GM19043 (cell line): Measurements from ENCODE around the gene KIAA0319L.

Experiments used
- ATAC-seq: cut with Tn5 transposase; IDR thresholded peaks from one replicate; pipeline ENCODE4 v1.9.1; 2021; ENCODE audit warnings: low read depth; ENCODE audit not compliant: unreplicated experiment

Gene KIAA0319L

DNA sequence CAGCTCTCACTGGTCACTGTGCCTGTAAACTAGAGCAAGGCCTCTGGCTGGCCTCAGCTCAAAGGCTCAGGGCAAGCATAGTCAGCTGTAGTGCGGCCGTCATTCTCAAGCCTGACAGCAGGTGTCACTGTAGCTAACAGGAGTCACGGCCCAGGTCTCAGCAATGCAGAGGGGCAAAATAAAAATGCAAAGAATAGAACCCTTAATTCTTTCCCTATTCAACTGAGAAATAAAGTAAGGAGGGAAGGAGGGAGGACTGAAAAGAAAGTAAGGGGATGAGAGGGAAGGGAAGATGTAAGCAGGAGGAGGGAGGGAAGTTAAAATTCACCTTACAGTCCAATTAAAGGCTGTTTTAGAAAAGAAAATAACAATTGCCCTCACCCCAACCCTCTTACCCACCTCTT, 106.1 kb downstream of the KIAA0319L start:
- ATAC-seq, result no peak

DNA sequence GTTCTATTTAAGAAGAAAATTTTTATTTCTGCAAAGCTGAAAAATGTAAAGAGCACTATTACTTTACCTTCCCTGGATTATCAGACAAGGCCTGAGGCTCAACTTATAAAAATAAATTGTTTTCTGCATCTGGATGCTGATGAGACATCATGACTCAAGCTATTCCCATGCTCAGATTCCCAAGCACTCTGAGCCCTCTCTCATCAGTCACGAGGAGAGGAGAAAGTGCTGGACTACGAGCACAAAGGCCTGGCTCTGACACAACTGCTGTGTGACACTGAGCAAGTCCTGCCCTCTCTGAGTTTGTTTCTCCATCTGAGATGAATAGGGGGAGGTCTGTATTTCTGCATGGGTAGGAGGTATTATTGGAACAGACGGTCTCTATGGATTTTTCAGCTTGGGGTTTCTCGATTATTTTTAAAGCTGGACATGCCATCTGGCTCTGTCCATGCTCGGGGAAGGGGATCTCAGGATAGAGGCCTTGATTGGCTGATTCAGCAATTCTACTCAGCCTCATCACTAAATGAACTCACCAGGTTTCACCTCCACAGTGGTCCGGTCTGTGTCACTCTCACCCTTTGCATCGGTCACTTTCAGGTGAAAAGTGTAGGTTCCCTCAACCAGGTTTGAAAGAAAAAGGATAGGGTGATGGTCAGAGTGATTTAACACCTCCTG, 107.7 kb downstream of the KIAA0319L start:
- ATAC-seq, result no peak

DNA sequence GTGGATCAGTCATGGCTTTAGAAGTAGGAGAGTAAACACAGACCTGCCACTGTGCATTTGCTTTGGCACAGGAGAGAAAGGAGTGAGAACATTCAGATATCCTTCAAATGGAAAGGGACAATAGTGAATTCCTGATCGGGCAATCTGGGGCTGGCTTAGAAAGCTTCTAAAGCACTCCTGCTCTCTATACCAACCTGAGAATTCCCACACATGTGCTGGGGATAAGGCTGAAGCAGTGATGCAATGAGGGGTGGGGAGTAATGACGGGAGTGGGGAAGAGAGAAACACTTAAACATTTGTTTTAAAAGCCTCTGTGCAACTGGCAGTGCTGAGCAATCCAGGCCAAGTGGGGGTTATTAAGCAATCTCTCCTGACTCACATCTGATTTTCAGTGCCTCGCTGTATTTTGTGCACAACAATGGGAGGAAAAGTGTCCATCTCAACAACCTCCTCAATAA, 108.8 kb downstream of the KIAA0319L start:
- ATAC-seq, result no peak

DNA sequence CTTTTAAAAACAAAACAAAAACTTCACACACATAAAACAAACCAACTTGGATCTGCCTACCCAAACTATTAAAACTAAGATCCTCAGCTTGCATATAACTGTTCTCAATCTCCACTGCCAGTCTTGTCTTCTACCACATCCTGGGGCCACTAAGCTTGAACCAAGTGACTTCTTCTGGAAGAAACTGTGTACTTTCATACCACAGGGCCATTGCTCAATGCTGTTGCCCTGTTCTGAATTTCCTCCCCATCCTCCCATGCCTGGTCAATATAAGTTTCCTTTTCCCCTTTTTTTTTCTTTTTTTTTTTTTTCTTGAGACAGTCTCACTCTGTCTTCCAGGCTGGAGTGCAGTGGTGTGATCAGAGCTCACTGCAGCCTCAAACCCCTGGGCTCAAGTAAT, 109.9 kb downstream of the KIAA0319L start:
- ATAC-seq, result no peak

DNA sequence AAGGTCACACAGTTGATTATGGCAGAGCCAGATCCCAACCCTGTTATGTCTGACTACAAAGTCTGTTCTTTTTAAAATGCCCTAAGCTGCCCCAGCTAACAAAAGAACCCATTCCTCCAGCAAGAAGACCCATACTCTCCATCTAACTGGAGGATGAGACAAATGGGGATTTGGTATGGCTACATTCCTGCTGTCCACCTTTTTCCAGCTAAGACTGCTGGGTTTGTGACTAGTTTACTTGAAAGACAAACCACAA, 112.8 kb downstream of the KIAA0319L start:
- ATAC-seq, result no peak

DNA sequence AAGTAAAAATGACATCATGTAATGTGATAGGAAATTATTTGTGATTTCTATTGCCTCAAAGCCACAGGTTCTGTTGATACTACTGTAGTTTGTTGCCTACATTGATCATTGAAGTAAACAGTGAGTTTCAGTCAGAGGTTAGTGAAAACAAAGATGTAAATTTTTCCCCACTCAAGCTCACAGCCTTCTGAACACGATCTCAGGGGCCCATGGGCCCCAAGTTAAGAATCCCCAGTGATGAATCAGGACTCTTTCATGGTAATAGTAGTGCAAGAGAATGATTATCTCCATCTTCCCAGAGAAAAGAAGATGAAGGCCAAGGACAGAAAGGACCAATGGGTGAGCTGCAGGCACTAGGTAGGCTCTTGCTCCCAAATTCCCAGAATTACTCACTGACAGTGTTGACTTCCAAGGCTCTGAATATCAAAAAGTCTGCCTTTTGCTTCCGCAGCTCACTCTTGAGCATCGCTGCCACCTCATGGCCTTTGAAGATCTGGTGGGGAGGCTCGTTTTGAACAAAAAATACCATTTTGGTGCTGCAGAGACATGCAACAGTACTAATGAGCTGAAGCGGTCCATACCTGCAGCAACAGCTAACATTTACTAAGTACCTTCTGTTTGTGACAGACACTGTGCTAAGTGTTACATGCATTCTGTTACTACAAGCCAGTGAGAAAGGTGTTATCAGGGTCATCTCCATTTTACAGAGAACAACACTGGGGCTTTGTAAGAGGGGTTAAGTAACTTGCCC, 113.3 kb downstream of the KIAA0319L start:
- ATAC-seq, result no peak

DNA sequence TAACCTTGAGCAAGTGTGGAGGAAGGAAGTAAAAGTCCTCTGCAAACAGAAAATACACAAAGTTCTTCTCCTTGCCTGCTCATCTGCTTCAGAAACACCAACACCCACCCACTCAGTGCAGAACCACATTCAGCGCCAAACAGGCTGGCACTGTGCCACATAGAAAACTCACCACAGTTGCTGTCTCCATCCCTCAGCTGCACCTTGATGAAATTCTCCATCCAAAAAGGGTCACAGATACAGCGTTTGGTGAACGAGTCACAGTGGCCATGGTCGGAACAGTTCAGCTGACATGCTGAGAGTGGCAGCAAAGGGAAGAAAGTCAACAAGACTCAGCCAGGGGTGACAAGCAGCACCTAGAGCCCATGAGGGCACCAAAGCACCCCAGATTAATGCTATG, 114.5 kb downstream of the KIAA0319L start:
- ATAC-seq, result no peak

DNA sequence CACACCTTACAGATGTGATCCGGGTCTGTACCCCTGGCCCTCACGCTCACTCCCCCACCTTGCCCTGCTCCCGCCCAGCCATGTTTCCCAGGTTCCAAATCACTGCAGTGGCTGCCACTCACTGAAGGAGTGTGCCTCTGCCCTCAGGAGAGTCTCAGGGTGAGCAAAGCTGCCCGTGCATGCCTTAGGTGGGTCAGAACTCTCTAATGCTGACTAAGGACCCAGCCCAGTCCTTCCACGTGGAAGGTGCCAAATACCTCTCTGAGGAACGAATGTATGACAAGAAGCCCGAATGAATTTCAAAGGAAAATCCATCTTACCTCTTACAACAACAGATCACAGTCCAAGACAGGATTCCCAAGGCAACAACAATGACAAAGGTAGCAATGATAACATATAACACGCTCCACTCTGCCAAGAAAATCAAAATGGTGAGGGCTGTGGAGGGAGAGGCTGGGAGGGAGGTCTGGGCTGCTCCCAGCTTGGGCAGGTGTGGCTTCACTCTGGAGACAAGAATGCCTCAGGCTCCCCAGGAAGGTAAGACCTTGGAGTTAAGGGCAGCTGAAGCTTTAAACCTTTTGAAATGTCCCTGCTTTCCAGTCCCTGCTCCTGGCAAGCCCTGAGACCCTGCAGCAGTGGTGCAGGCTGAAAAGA, 115.2 kb downstream of the KIAA0319L start:
- no peak for ATAC-seq

DNA sequence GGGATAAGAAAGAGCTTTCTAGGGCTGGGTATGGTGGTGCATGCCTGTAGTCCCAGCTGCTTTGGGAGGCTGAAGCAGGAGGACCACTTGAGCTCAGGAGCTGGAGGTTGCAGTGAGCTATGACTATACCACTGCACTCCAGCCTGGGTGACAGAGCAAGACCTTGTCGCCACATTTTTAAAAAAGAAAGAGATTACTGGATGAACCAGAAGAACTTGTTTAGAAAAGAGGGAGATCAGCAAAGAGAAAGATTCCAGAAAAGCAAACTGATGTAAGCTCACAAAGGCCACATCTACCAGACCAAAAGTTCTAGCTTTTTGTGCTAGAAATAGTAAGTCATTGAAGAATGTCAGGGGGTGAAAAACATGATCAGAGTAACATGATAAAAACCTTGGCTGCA, 117.6 kb downstream of the KIAA0319L start:
- no peak for ATAC-seq

DNA sequence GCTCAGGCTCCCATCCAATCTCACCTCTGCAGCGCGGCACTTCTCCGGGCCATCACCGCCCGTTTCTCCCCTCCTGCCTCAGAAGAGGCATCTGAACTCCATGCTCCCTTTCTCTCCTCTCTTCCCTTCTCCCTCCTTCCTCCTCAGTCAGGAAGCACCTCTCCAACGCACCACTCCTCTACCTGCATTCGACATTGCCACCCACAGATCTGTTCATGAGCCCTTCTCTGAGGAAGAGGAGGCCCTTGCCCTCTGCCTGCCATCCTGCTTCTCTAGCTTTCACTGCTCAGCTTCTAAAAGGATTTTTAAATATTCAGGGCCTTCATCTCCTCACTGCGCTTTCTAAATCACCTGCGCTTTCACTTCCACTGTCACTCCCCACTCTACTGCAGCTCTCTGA, 120.0 kb downstream of the KIAA0319L start:
- no peak for ATAC-seq

DNA sequence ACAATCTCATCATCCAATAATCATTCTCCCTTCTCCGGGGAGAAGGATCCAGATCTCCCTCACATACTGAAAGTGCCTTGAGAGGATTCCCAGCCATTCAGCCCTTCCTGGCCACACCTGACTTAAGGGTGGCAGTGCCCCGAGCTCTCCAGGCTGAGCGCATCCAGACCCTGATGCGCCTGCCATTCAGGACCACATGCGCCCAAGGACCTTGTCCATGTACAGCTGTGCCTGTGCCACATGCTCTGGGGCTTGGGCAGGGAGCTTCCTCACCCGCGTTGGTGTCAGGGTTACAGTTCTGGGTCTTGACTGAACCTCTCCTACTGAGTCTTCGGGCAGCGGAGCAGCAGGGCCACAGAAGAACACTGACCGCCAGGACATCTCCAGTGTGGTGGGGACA, 121.1 kb downstream of the KIAA0319L start:
- ATAC-seq, result no peak

DNA sequence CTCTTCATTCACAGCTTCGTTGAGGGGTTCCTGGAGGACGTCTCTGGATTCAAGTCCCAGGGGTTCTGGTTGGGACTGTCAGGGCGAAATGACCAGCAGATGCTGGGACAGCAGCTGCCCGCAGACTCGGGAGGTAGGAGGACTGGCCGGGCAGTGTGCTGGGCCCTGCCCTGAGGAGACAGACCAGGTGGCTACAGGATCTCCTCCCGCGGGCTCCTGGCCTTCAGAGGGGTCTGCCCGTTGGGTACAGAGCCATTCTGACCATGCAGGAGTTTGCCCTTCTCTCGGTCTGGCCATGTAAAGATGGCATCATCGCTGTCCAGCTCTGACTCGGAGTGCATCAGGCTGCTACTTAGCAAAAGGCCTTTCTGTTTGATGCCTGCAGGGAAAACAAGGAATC, 122.5 kb downstream of the KIAA0319L start:
- ATAC-seq, result no peak

DNA sequence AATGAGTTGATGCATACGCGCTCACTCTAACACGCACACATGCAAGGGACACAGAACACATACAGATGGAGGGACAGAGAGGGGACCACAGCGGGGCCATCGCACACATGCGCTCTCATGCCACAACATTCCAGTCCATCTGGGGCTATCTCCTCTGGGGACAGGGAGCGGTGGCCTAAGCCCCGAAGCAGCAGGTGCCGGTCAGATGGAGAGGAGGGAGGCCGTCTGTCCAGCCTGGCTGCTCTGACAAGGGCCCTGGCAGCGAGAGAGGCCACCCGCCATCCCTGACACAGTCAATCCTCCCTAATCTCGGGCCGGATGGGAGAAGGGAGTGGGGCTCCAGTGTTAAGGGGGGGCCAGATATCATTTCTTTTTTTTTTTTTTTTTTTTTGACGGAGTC, 123.5 kb downstream of the KIAA0319L start:
- ATAC-seq, result no peak

DNA sequence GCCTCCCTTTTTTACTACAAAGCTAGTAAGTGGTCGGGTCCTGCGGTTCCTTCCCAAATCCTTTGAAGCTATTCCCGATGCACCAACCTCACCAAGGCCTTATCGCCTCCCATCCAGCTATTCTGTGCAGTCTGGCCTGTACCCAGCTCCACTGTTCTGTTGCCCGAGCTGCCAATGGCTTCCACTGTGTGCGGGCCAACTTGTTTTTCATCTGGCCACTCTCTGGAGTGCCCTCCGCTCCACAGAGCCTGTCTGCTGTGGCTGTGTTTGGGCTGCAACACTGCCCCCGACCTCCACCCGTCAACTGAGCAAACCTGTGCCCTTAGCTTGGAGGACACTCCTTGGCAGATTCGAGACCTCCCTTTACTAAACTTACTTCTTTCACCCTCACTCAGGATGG, 125.0 kb downstream of the KIAA0319L start:
- no peak for ATAC-seq

DNA sequence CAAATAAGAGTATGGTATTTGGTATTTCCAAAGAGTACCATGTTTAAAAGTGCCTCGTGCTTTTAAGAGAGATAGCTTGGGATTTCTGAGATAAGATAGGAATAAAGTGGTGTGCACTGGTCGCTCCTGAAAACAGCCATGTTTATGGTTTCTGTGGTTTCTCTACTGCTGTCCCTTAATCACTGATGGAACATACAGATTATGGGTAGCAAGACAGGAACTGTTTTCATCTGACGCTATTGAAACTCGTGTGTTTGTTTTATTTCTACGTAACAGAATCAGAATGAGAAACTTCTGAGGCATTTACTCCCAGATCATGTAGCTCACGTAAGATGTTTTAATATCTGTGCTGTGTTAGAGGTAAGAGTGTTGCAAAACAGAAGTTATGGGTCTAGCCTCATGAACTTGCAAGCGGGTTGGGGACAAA, 126.0 kb downstream of the KIAA0319L start:
- ATAC-seq, result no peak

DNA sequence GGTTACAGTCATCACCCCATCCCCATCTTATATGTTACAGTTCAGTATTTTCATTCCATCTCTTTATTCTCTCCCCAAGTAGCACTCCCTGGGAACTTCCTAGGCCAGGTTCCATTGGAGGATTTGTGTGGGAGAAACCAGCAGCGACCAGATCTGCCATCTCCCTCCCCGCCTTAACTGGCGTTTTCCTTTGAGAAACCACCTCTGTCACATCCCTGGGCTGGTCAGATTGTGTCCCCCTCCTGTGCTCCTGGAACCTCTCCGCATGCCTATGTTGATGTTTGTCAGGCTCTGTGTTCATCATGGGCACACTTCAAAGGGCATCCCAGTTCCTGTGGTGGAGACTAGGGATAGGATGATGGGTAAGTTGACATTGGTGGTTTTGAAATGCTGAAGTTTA, 126.4 kb downstream of the KIAA0319L start:
- no peak for ATAC-seq

DNA sequence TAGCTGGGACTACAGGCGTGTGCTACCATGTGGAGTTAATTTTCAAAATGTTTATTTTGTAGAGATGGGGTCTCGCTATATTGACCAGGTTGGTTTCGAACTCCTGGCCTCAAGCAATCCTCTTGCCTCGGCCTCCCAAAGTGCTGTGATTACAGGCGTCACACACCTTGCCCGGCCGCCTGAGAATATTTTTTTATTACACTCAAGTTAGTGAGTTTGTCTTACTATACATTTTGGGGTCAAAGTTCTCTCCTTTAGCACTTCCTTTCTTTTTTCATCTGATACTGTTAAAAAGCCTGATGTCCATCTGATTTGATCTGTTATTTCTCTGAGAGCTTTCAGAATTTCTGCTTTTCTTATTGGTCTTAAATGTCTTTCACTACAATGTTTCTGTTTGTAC, 128.8 kb downstream of the KIAA0319L start:
- no peak for ATAC-seq

DNA sequence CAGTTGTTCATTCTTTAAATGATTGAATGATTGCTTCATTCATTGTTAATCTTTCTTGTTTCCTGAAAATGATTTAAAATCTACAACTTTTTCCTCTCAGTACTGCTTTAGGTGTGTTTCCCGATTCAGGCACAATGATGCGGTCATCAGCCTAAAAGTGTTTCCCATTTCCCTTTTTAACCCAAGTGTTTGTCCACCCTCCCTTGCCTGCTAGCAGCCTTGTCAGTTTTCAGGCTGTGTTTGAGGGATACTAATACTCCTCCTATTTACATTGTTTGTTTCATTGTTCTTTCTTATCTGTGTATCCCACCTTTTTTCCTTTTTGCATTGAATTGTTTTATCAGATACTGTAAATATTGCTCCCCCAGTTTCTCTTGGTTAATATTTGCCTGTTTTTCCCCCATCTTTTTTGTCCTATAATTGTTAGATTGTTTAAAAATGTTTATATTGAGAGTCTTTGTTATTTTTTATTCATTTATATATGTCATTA, 131.1 kb downstream of the KIAA0319L start:
- no peak for ATAC-seq

DNA sequence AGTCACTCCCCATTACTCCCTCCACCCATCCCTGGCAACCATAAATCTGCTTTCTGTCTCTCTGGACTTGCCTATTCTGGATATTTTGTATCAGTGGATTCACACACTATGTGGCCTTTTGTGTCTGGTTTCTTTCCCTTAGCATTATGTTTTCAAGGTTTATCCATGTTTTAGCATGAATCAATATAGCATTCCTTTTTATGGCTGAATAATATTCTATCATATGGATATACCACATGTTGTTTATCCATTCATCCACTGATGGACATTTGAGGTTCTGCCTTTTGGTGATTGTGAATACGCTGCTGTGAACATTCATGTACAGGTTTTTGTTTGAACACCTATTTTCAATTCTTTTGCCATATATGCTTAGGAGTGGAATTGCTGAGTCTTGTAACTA, 148.3 kb downstream of the KIAA0319L start:
- no peak for ATAC-seq

DNA sequence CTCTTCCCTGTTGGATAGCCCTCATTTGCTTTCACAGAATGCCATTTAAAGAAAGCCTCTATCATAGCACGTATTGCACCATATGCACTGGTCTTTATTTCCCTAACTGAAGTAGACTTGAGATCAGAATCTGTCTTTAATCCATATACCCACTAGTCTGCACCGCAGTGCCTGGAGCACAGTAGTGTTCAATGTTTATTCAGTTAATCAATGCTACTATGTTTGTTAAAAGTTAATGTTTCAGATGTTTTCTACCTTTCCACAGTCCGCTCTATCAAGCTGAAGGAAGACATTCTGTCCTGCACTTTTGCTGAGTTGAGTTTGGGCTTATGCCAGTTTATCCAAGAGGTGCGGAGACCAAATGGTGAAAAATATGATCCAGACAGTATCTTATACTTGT, 149.5 kb downstream of the KIAA0319L start:
- no peak for ATAC-seq

DNA sequence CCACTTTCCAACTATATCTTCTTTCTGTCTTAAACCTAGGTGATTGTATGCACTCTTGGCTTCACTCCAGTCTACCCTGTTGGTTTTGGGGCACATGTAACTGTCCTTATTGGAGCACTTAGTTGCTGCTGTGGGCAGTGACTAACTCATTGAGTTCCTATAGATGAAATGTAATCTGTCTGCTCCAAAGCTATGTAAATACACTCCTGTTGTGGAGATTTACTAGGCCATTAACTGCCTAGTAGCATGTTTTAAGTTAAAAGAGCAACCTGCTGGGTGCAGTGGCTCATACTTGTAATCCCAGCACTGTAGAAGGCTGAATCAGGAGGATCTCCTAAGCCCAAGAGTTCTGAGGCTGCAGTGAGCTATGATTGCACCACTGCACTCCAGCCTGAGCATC, 151.1 kb downstream of the KIAA0319L start:
- ATAC-seq, result no peak

DNA sequence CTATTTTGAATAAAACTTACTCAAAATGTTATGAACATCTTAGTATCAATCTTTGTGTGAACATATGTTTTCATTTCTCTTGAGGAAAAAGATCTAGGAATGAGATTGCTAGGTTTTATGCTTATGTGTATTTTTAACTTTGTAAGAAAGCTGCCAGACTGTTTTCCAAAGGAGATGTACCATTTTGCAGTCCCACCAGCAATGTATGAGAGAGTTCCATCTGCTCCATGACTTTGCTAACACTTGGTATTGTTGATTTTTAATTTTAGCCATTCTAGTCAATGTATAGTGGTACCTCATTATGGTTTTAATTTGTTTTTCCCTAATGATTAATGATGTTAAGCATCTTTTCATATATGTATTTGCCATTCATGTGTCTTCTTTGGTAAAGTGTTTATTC, 156.2 kb downstream of the KIAA0319L start:
- ATAC-seq, result no peak
